Neural cell (in vitro differentiated cells): Measurements from ENCODE around the gene ST14.

Experiments used
- CTCF ChIP-seq: fragments of 450-650 bp; IDR thresholded peaks from 2 replicates; pipeline ENCODE4 v1.5.1; 2014; ENCODE audit warnings: antibody characterized with exemption, mild to moderate bottlenecking, moderate library complexity; ENCODE audit not compliant: poor library complexity, severe bottlenecking
- EP300 ChIP-seq: fragments of 450-650 bp; conservative IDR thresholded peaks from 2 replicates; pipeline ENCODE4 v1.6.1; 2014; ENCODE audit warnings: antibody characterized with exemption, mild to moderate bottlenecking, moderate library complexity; ENCODE audit not compliant: poor library complexity, severe bottlenecking
- EZH2 ChIP-seq: fragments of 200-600, 300-800 bp; shearing (Covaris generic), sonication (generic); IDR thresholded peaks from 2 replicates; pipeline ENCODE4 v1.6.1; 2014; ENCODE audit warnings: antibody characterized with exemption, low read length, borderline replicate concordance, mild to moderate bottlenecking; ENCODE audit not compliant: insufficient read depth, poor library complexity, severe bottlenecking
- RAD21 ChIP-seq: fragments of 450-650 bp; conservative IDR thresholded peaks from 2 replicates; pipeline ENCODE4 v1.6.1; 2014; ENCODE audit warnings: antibody characterized with exemption, mild to moderate bottlenecking, moderate library complexity
- REST ChIP-seq: IDR thresholded peaks from 2 replicates; pipeline ENCODE4 v1.6.1; 2012; ENCODE audit warnings: borderline replicate concordance
- SMC3 ChIP-seq: fragments of 450-650 bp; conservative IDR thresholded peaks from 2 replicates; pipeline ENCODE4 v1.6.1; 2014; ENCODE audit warnings: antibody characterized with exemption, mild to moderate bottlenecking, moderate library complexity; ENCODE audit not compliant: poor library complexity
- TAF1 ChIP-seq: IDR thresholded peaks from 2 replicates; pipeline ENCODE4 v1.6.1; 2012; ENCODE audit warnings: low read depth

GRCh38 chr11:130146796-130147195, 12.8 kb upstream of the ST14 start:
- TF ChIP-seq EP300 (no peak), CTCF (no peak), TAF1 (no peak), EZH2 (no peak), REST (no peak), SMC3 (no peak), RAD21 (no peak)
